ENCODE measurements around the gene ANO2. TPM values are rescaled to one million over a fixed set of nuclear protein-coding genes. Genes with fewer than 3 reads are reported as not detected.

ANO2 gene
- total and polyA plus RNA-seq, 4 donors: 6.4 to 19.2 (median 9.6) TPM

DNA sequence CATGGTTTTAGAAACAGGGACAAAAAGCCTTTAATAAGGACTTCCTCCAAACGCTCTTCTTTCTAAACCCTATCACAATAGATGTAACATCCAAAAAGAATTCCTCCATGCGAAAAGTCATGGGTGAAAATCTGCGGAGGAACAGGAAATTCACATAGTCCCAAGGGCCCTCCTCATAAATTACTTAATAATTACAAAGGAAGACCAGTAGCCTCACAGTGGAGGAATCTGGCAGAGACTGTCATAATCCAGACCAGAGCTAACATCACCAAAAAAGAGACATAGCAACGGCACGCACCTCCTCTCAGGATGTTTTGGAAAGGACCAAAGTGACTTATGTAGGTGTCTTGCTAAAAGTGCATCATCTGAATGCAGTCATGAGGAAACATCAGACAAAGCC, 165.7 kb downstream of the ANO2 start:
- WGBS (ENCODE audit: insufficient coverage): 100% methylated on average over 1 of the region's 5 CpGs
- DNase-seq (ENCODE audit: low read depth in 4 of 6, low spot score in 6 of 6): no peak
- no peaks in the 10 kb centered on the region for H3K9me3 ChIP-seq (ENCODE audit: control insufficient read depth, insufficient read depth, low read length)
- no peak overlapping the region for H3K27ac ChIP-seq (ENCODE audit: low read depth, low read length)
- H3K4me1 ChIP-seq (ENCODE audit: control insufficient read depth, insufficient read depth, low read length): no peaks in the 10 kb centered on the region
- no peak overlapping the region for H3K4me3 ChIP-seq (ENCODE audit: low read depth, low read length)
- no peaks in the 10 kb centered on the region for H3K36me3 ChIP-seq (ENCODE audit: control insufficient read depth, insufficient read depth, low read length)
- H3K27me3 ChIP-seq (ENCODE audit: control insufficient read depth, insufficient read depth, low read length): no peaks in the 10 kb centered on the region

DNA sequence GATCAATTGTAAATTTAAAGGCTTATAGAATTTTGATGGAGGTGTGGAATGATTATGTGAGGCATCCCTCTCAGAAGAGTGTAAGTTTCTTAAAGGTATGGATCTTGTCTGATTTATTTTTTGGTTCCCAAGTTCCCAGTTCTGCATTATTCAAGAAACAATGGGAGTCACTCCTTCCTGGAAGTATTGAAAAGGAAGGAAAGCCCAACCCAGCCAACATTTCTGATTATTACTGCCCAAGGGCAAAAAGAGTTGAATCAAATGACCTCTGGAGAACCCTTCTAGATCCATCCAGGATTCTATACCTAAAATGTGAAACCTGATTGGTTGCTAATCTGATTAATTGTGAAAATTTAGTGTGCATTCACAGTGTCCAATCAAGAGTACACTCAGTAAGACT, 166.2 kb downstream of the ANO2 start:
- Histone ChIP-seq H3K27me3 (ENCODE audit: control insufficient read depth, insufficient read depth, low read length) (no peaks in the 10 kb centered on the region), H3K36me3 (ENCODE audit: control insufficient read depth, insufficient read depth, low read length) (no peaks in the 10 kb centered on the region), H3K9me3 (ENCODE audit: control insufficient read depth, insufficient read depth, low read length) (no peaks in the 10 kb centered on the region), H3K4me1 (ENCODE audit: control insufficient read depth, insufficient read depth, low read length) (no peaks in the 10 kb centered on the region), H3K4me3 (ENCODE audit: low read depth, low read length) (no peak overlapping the region), H3K27ac (ENCODE audit: low read depth, low read length) (no peak overlapping the region)
- no peak for DNase-seq (ENCODE audit: low read depth in 4 of 6, low spot score in 6 of 6)

DNA sequence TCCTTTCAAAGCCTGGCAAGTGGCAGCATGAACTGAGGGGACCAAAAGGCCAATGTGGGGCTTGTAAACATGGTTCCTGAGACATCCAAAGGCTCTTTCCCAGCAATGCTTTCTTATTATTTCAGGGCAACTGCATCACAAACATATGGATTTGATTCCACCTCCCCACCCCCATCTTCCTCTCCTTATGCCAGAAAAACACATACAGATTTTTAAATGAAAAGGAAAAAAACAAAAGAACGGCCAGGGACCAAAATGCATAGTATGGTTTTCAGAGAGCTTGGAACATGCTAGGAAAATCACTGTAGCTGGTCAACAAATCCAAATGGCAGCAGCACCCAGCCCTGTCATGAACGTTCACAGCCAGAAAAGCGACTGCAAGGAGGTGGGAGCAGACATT, 167.6 kb downstream of the ANO2 start:
- no peak for DNase-seq (ENCODE audit: low read depth in 4 of 6, low spot score in 6 of 6)
- no peaks in the 10 kb centered on the region for H3K9me3 ChIP-seq (ENCODE audit: control insufficient read depth, insufficient read depth, low read length)
- H3K36me3 ChIP-seq (ENCODE audit: control insufficient read depth, insufficient read depth, low read length): no peaks in the 10 kb centered on the region
- H3K4me3 ChIP-seq (ENCODE audit: low read depth, low read length): no peak overlapping the region
- H3K27ac ChIP-seq (ENCODE audit: low read depth, low read length): no peak overlapping the region
- no peaks in the 10 kb centered on the region for H3K27me3 ChIP-seq (ENCODE audit: control insufficient read depth, insufficient read depth, low read length)
- WGBS (ENCODE audit: insufficient coverage): 86% methylated on average over 1 of the region's 3 CpGs
- H3K4me1 ChIP-seq (ENCODE audit: control insufficient read depth, insufficient read depth, low read length): no peaks in the 10 kb centered on the region

DNA sequence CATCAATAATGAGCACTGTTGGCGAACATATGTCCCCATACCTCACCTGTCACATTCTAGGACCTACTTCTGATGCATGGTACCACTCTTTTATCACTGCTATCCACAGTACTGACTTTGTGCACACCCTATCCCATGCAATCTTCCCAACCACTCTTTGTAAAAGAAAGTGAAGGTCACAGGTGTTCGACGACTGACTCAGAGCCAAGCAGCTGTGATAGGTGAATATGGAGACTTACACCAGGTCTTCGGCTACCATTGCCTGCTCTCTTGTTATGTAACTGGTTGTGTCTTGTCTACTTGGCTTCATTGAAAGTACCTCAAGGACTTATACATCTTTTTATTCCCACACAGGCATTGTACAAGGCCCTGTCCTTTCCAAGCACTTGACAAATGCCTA, 169.0 kb downstream of the ANO2 start:
- DNase-seq (ENCODE audit: low read depth in 4 of 6, low spot score in 6 of 6): no peak
- WGBS (ENCODE audit: insufficient coverage): 100% methylated on average over 1 of the region's 4 CpGs
- no peak overlapping the region for H3K27ac ChIP-seq (ENCODE audit: low read depth, low read length)

DNA sequence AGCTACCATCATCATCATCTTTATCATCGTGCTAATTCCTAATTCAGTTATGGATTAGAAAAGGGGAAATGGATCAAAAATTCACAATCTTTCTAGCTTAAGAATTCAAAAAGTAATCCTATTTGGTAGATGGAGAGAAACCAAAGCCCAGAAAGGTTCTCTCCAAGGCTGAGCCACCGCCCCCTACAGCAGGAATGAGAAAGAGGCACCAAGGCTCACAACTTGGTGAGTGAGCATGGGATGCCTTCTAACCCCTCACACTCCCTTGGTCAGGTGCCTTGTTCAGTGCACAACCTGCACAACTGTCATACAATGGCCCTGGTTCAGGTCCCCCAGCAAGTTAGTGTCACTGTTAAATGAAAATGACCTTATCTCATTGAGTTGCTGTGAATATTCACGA, 171.5 kb downstream of the ANO2 start:
- H3K4me1 ChIP-seq (ENCODE audit: control insufficient read depth, insufficient read depth, low read length): peaks cover 4% of the 10 kb centered on the region
- H3K27ac ChIP-seq (ENCODE audit: low read depth, low read length): no peak overlapping the region
- H3K4me3 ChIP-seq (ENCODE audit: low read depth, low read length): no peak overlapping the region
- DNase-seq (ENCODE audit: low read depth in 4 of 6, low spot score in 6 of 6): no peak
- H3K9me3 ChIP-seq (ENCODE audit: control insufficient read depth, insufficient read depth, low read length): no peaks in the 10 kb centered on the region
- no peaks in the 10 kb centered on the region for H3K27me3 ChIP-seq (ENCODE audit: control insufficient read depth, insufficient read depth, low read length)
- 86% methylated on average over 1 of the region's 3 CpGs for WGBS (ENCODE audit: insufficient coverage)
- H3K36me3 ChIP-seq (ENCODE audit: control insufficient read depth, insufficient read depth, low read length): no peaks in the 10 kb centered on the region

More for the DNA sequence above, 169.0 kb downstream of the ANO2 start:
- no peaks in the 10 kb centered on the region for H3K9me3 ChIP-seq (ENCODE audit: control insufficient read depth, insufficient read depth, low read length)
- no peaks in the 10 kb centered on the region for H3K4me1 ChIP-seq (ENCODE audit: control insufficient read depth, insufficient read depth, low read length)
- no peaks in the 10 kb centered on the region for H3K36me3 ChIP-seq (ENCODE audit: control insufficient read depth, insufficient read depth, low read length)
- no peaks in the 10 kb centered on the region for H3K27me3 ChIP-seq (ENCODE audit: control insufficient read depth, insufficient read depth, low read length)
- H3K4me3 ChIP-seq (ENCODE audit: low read depth, low read length): no peak overlapping the region

DNA sequence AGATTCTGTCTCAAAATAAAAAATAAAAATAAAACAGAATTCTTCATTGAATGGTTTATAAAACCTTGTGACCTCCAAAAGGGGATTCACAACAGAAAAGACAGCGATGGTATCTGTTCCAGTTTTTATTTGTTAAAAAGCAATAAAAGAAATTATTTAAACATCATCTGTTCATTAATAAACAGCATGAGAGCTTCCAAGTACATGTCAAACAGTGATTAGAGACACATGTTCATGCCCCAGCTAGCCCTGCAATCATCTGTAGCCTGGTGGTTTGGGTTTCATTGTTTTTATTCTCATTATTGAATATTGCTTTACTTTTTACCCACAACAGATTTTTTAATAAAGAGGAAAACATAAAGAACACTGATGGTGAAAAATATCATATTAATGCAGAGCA, 173.3 kb downstream of the ANO2 start:
- no peaks in the 10 kb centered on the region for H3K36me3 ChIP-seq (ENCODE audit: control insufficient read depth, insufficient read depth, low read length)
- H3K4me1 ChIP-seq (ENCODE audit: control insufficient read depth, insufficient read depth, low read length): peaks cover 6% of the 10 kb centered on the region
- H3K27me3 ChIP-seq (ENCODE audit: control insufficient read depth, insufficient read depth, low read length): no peaks in the 10 kb centered on the region
- H3K27ac ChIP-seq (ENCODE audit: low read depth, low read length): no peak overlapping the region
- H3K9me3 ChIP-seq (ENCODE audit: control insufficient read depth, insufficient read depth, low read length): no peaks in the 10 kb centered on the region
- DNase-seq (ENCODE audit: low read depth in 4 of 6, low spot score in 6 of 6): no peak
- H3K4me3 ChIP-seq (ENCODE audit: low read depth, low read length): no peak overlapping the region
- no CpG with 5 or more reads among the region's 1 CpG for WGBS (ENCODE audit: insufficient coverage)

DNA sequence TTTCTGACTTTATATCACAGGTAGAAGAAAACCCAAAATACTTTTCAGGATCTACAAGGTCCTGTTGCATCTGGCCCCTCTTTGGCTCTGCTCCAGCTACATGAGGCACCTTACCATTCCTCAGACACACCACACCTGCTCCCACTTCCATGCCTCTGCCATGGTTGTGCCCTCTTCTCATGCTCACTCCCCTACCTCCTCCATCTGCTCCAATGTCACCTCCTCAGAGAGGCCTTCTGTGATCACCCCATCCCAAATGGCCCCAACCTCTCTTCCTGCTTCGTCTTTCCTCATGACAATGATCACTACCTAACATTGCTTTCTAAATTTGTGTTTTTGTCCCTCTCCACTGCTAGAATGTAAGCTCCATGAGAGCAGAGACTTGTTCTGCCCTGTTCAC, 174.3 kb downstream of the ANO2 start:
- 86% methylated on average over 1 of the region's 1 CpG for WGBS (ENCODE audit: insufficient coverage)
- no peak overlapping the region for H3K4me3 ChIP-seq (ENCODE audit: low read depth, low read length)
- H3K27ac ChIP-seq (ENCODE audit: low read depth, low read length): no peak overlapping the region
- H3K27me3 ChIP-seq (ENCODE audit: control insufficient read depth, insufficient read depth, low read length): no peaks in the 10 kb centered on the region
- H3K4me1 ChIP-seq (ENCODE audit: control insufficient read depth, insufficient read depth, low read length): peaks cover 6% of the 10 kb centered on the region
- H3K36me3 ChIP-seq (ENCODE audit: control insufficient read depth, insufficient read depth, low read length): no peaks in the 10 kb centered on the region
- no peaks in the 10 kb centered on the region for H3K9me3 ChIP-seq (ENCODE audit: control insufficient read depth, insufficient read depth, low read length)
- DNase-seq (ENCODE audit: low read depth in 4 of 6, low spot score in 6 of 6): no peak

DNA sequence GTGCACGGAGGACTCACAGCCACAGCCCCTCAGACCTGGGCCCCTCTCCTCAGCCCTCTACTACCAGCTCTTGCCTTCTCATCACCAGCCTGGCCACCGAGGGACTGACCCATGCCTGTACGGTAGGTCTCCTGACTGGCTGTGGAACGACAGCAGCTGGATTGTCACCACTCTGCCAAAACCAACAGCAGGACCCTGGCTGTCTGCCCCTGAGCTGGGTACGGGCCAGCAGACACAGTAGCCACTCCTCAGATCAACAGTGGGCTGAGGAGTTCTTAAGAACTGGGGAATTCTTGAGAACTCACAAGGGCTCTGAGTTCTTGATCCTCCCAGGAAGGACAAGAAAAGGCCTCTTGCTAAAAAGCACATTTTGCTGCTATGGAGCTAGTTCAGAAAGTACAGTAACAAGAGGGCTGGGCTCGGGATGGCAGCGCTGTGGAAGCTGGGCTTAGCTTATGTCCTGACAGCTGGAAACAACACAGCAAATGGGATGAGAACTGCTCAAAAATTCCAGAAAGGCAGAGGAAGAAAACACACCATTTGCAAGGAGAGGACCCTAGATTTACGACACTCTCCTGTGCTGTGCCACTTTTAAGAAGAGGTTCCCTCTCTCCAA, 176.4 kb downstream of the ANO2 start:
- no peaks in the 10 kb centered on the region for H3K27me3 ChIP-seq (ENCODE audit: control insufficient read depth, insufficient read depth, low read length)
- WGBS (ENCODE audit: insufficient coverage): 57% methylated on average over 7 of the region's 8 CpGs
- no peak overlapping the region for H3K4me3 ChIP-seq (ENCODE audit: low read depth, low read length)
- H3K27ac ChIP-seq (ENCODE audit: low read depth, low read length): no peak overlapping the region
- DNase-seq (ENCODE audit: low read depth in 4 of 6, low spot score in 6 of 6): peak in 1 of 6 donors; percentile 62
- no peaks in the 10 kb centered on the region for H3K9me3 ChIP-seq (ENCODE audit: control insufficient read depth, insufficient read depth, low read length)
- no peaks in the 10 kb centered on the region for H3K36me3 ChIP-seq (ENCODE audit: control insufficient read depth, insufficient read depth, low read length)
- peaks cover 6% of the 10 kb centered on the region for H3K4me1 ChIP-seq (ENCODE audit: control insufficient read depth, insufficient read depth, low read length)

DNA sequence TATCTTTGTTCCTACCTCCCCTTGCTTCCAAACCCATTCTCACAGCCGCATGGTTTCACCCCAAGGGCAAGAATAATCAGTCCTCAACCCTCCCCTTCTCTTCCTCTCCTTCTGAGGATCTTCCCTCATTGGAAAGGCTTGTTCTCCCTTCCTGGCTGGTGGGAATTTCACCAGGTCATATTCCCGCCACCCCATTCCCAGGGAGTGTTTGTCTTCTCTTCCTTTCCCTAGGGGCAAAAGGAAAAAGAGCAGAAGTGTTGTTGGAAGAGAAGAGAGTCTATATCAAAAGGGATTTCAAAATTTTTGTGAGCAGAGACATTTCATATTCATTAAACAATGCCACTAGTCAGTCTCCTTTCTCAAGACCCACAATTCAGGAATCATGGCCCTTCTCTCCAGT, 176.9 kb downstream of the ANO2 start:
- Histone ChIP-seq H3K4me3 (ENCODE audit: low read depth, low read length) (no peak overlapping the region), H3K36me3 (ENCODE audit: control insufficient read depth, insufficient read depth, low read length) (no peaks in the 10 kb centered on the region), H3K27me3 (ENCODE audit: control insufficient read depth, insufficient read depth, low read length) (no peaks in the 10 kb centered on the region), H3K4me1 (ENCODE audit: control insufficient read depth, insufficient read depth, low read length) (peaks cover 6% of the 10 kb centered on the region), H3K27ac (ENCODE audit: low read depth, low read length) (no peak overlapping the region), H3K9me3 (ENCODE audit: control insufficient read depth, insufficient read depth, low read length) (no peaks in the 10 kb centered on the region)
- 92% methylated on average over 1 of the region's 2 CpGs for WGBS (ENCODE audit: insufficient coverage)
- DNase-seq (ENCODE audit: low read depth in 4 of 6, low spot score in 6 of 6): no peak

DNA sequence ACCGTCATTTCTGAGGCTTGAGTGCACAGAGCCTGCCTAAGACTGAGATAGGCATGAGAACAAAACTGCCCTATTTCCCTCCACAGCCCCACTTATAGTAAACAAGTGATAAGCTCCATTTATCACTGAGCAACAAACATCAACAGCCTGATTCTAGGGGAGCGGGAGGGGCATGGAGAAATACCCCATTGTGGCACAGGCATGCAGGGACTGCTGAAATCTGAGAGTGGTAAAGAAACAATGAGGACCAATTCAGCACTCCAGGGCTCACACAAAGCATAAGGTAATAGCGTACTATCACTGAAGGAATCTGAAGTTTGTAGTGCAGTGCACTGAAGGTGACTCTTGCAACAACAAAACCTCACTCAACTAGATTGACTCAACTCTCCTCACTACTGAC, 186.7 kb downstream of the ANO2 start:
- no peaks in the 10 kb centered on the region for H3K9me3 ChIP-seq (ENCODE audit: control insufficient read depth, insufficient read depth, low read length)
- no peak overlapping the region for H3K4me3 ChIP-seq (ENCODE audit: low read depth, low read length)
- 83% methylated on average over 1 of the region's 3 CpGs for WGBS (ENCODE audit: insufficient coverage)
- H3K4me1 ChIP-seq (ENCODE audit: control insufficient read depth, insufficient read depth, low read length): peaks cover 3% of the 10 kb centered on the region
- no peaks in the 10 kb centered on the region for H3K27me3 ChIP-seq (ENCODE audit: control insufficient read depth, insufficient read depth, low read length)
- DNase-seq (ENCODE audit: low read depth in 4 of 6, low spot score in 6 of 6): peak in 1 of 6 donors; percentile 23
- H3K27ac ChIP-seq (ENCODE audit: low read depth, low read length): no peak overlapping the region
- H3K36me3 ChIP-seq (ENCODE audit: control insufficient read depth, insufficient read depth, low read length): no peaks in the 10 kb centered on the region
